ENCODE results near the gene IFIT3. TPM values are rescaled to one million over a fixed set of nuclear protein-coding genes. Genes with fewer than 3 reads are reported as not detected.

The IFIT3 gene
- 0.57 and 0.84 TPM in 2 replicates for total RNA-seq (2021; fragmentation: NEBNext Ultra II Directional; extraction: Animal tissue kit (Norgen Biotek cat#: 25700))
- polyA plus RNA-seq (2011; rRNA removed): 0.05 and 0.12 TPM in 2 replicates
- 0.22 TPM for polyA plus RNA-seq (2011; cell fraction: cytosol; rRNA removed)
- 0.04 TPM for polyA plus RNA-seq (2011; cell fraction: nucleus; rRNA removed)
- 0.35 to 0.46 TPM (median 0.40 TPM) in 4 replicates for polyA plus RNA-seq (2012, experiment 1 of 2)
- not detected for polyA plus RNA-seq (2012, experiment 2 of 2)
- polyA plus RNA-seq (2013, experiment 1 of 2): 0.67 TPM
- polyA plus RNA-seq (2013, experiment 2 of 2): 0.72 TPM
- polyA minus RNA-seq (2011; rRNA and poly(A)+ RNA removed): 0.06 and 0.24 TPM in 2 replicates
- not detected for polyA minus RNA-seq (2011; cell fraction: cytosol; rRNA and poly(A)+ RNA removed)
- not detected for polyA minus RNA-seq (2011; cell fraction: nucleus; rRNA and poly(A)+ RNA removed)
- long read RNA-seq, experiment 1, partial matches to known transcripts: 0 of 1 reads
- long read RNA-seq, experiment 1, other reads (novel, unspliced or antisense): 1 of 1 reads
- long read RNA-seq, experiment 2, partial matches to known transcripts: 0 of 2 reads
- long read RNA-seq, experiment 2, other reads (novel, unspliced or antisense): 0 of 2 reads

DNA sequence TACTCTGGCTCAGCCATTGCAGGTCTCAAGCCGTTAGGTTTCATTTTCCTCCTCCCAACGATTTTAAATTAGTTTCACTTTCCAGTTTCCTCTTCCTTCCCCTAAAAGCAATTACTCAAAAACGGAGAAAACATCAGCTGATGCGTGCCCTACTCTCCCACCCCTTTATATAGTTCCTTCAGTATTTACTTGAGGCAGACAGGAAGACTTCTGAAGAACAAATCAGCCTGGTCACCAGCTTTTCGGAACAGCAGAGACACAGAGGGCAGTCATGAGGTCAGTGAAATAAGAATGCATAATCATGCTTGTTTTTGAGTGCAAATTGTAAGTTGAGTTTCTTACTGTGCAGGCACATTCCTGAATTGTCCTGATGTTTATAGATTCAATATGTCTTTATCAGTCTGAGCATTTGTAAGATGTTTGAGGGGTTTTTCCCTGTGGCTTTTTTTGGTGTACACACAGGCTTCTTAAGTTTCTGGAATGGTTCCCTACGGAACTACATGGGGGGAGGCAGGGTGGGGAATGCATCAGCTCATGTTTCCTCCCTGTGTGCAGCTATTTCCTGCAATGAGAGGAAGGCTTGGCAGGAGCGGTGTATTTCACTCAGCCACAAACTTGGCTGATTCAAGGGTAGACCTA lies at the start of gene IFIT3:
IFIT3 (plus strand) TSS at position 195 of the 639 bp plus-strand sequence; CDS start at position 272, 77 bp downstream.
- H4K8ac ChIP-seq (ENCODE audit: extremely low read depth, insufficient read depth, low read length): no peak within 1 kb of the TSS
- H3K9me3 ChIP-seq (ENCODE audit: insufficient read depth in 2 of 2, low read depth in 1 of 2, low read length in 1 of 2): no peaks in the 10 kb centered on the region
- no peaks in the 10 kb centered on the region for H3K79me1 ChIP-seq (ENCODE audit: low read depth, low read length)
- peaks cover under 1 to 14% (median 6%) of the 10 kb centered on the region in 4 experiments; a peak in 6 of 7 replicates for H3K4me1 ChIP-seq (replicated peaks in 1 of 4; ENCODE audit: control insufficient read depth in 3 of 4, insufficient read depth in 4 of 4, low read length in 3 of 4)
- H3K18ac ChIP-seq (ENCODE audit: extremely low read depth, low read length): peak within 1 kb of the TSS; percentile 93
- H3K4ac ChIP-seq (replicated peaks; ENCODE audit: insufficient read length, low read depth, low read length): peak within 1 kb of the TSS; percentile 18
- H2BK120ac ChIP-seq (replicated peaks; ENCODE audit: low read depth, low read length): no peak within 1 kb of the TSS
- peak within 1 kb of the TSS; percentile 23 for H4K91ac ChIP-seq (replicated peaks; ENCODE audit: insufficient read length, low read length)
- 64% methylated on average over 7 of the region's 7 CpGs; no CpG with 5 or more reads in 1 of the 2 experiments for WGBS, 2 experiments (ENCODE audit: extremely low coverage in 1 of 2, insufficient coverage in 1 of 2, insufficient read length in 1 of 2, insufficient replicate concordance in 2 of 2, low coverage in 1 of 2, low lambda C conversion rate in 2 of 2, missing lambda C conversion rate in 1 of 2)
- no peak for DNase-seq (ENCODE audit: low read depth in 1 of 2, low spot score in 2 of 2)
- H2BK5ac ChIP-seq (ENCODE audit: low read depth, low read length): peak within 1 kb of the TSS; percentile 92
- H3K4me2 ChIP-seq (ENCODE audit: insufficient read depth in 1 of 2, low read depth in 2 of 2, low read length in 2 of 2): peak within 1 kb of the TSS; percentile 18; a peak in 2 of 4 replicates
- no peak within 1 kb of the TSS for H2BK15ac ChIP-seq (ENCODE audit: low read length)
- H2AFZ ChIP-seq (ENCODE audit: low read length): peak within 1 kb of the TSS; percentile 72
- ChIA-PET CTCF (ENCODE audit: partially characterized antibody) (no interaction called here), POLR2A (ENCODE audit: partially characterized antibody) (interaction anchor here (0.9 kb wide), 1 partner anchor 19 kb away, joined by 3 read pairs; no protein-coding TSS in a partner anchor)
- H3K56ac ChIP-seq (replicated peaks; ENCODE audit: insufficient read length, low read depth, low read length): no peak within 1 kb of the TSS
- no peak within 1 kb of the TSS for H3K14ac ChIP-seq (ENCODE audit: insufficient read length)
- 0 out of 2 replicates have a peak within 1 kb of the TSS, but pooled peaks have one; percentile 24 for H2AK5ac ChIP-seq (ENCODE audit: low read depth, low read length)
- no peak within 1 kb of the TSS for H3K4me3 ChIP-seq (ENCODE audit: extremely low read depth in 1 of 4, insufficient read depth in 2 of 4, low read depth in 3 of 4, low read length in 4 of 4)
- no peaks in the 10 kb centered on the region for H3K27me3 ChIP-seq (replicated peaks in 1 of 4; ENCODE audit: control insufficient read depth in 3 of 4, extremely low read depth in 1 of 4, insufficient read depth in 3 of 4, low read length in 3 of 4)
- no peaks in the 10 kb centered on the region for H4K20me1 ChIP-seq (replicated peaks in 1 of 2; ENCODE audit: control insufficient read depth in 1 of 2, insufficient read depth in 2 of 2, low read length in 2 of 2)
- no peak for FAIRE-seq
- peak within 1 kb of the TSS; percentile 39; the same call in 1 of the 2 replicates for H3K27ac ChIP-seq (ENCODE audit: low read depth, low read length)
- no peaks in the 10 kb centered on the region for H3K79me2 ChIP-seq (ENCODE audit: control insufficient read depth in 1 of 2, insufficient read depth in 2 of 2, low read length in 2 of 2)
- no peaks in the 10 kb centered on the region for H3K23me2 ChIP-seq (ENCODE audit: low read depth, low read length)
- no peak within 1 kb of the TSS for H3K23ac ChIP-seq (ENCODE audit: insufficient read length)
- H3K36me3 ChIP-seq (ENCODE audit: control insufficient read depth in 2 of 4, insufficient read depth in 4 of 4, low read length in 3 of 4): no peaks in the 10 kb centered on the region
- H2BK12ac ChIP-seq (ENCODE audit: low read depth, low read length): peak within 1 kb of the TSS; percentile 92; the same call in 1 of the 2 replicates
- no peak within 1 kb of the TSS; a peak in 1 of 7 replicates for H3K9ac ChIP-seq (replicated peaks in 1 of 4; ENCODE audit: extremely low read depth in 1 of 4, low read depth in 3 of 4, low read length in 3 of 4)
- H4K5ac ChIP-seq (ENCODE audit: insufficient read length, low read depth, low read length): no peak within 1 kb of the TSS
- peak within 1 kb of the TSS; percentile 93 for H2BK20ac ChIP-seq (ENCODE audit: low read length)
- TF ChIP-seq EZH2 (IDR thresholded peaks at IDR 0.05; ENCODE audit: low read depth, low read length, severe bottlenecking): no peak
- no peak for TF ChIP-seq SIX5 (IDR thresholded peaks at IDR 0.05; ENCODE audit: low read depth, low read length)
- TF ChIP-seq KDM5A (IDR thresholded peaks at IDR 0.05; ENCODE audit: low read length): no peak
- TF ChIP-seq CHD2 (IDR thresholded peaks at IDR 0.05; ENCODE audit: low read length): no peak
- no peak for TF ChIP-seq GTF2F1 (IDR thresholded peaks at IDR 0.05; ENCODE audit: borderline replicate concordance, low read depth, low read length)
- TF ChIP-seq TBP (IDR thresholded peaks at IDR 0.05; ENCODE audit: low read depth, low read length): no peak
- TF ChIP-seq, protein P1, sequence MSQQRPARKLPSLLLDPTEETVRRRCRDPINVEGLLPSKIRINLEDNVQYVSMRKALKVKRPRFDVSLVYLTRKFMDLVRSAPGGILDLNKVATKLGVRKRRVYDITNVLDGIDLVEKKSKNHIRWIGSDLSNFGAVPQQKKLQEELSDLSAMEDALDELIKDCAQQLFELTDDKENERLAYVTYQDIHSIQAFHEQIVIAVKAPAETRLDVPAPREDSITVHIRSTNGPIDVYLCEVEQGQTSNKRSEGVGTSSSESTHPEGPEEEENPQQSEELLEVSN (IDR thresholded peaks at IDR 0.05): no peak
- no peak for TF ChIP-seq SAP30 (IDR thresholded peaks at IDR 0.05; ENCODE audit: insufficient read depth, insufficient replicate concordance, low read length)
- no peak for TF ChIP-seq POLR2A (IDR thresholded peaks at IDR 0.05; ENCODE audit: control extremely low read depth in 1 of 2, low read depth in 2 of 2, low read length in 2 of 2)
- TF ChIP-seq TAF1 (IDR thresholded peaks at IDR 0.05; ENCODE audit: low read depth, low read length): no peak
